GM12878 (cell line): ENCODE measurements around the gene HLA-DPB1. TPM values are rescaled to one million over a fixed set of nuclear protein-coding genes. Genes with fewer than 3 reads are reported as not detected.

Source experiments
- ATAC-seq: fragments of 200-7000 bp; cut with Tn5 transposase; 3 replicates; pipeline ENCODE4 v1.9.1; 2020; ENCODE audit warnings: mild to moderate bottlenecking, moderate library complexity
- BruUV-seq: library from RNA; stranded (reverse); fragments of 400-500 nt; replicated peaks from 2 replicates; lab custom pipeline; 2021; lab: Mats Ljungman, UMichigan
- CTCF ChIA-PET: fragments of 300-600 bp; sonication (Branson Sonifier 250); formaldehyde crosslinking; extraction: SDS; loops from one replicate; lab custom pipeline; 2021; ENCODE audit warnings: inconsistent platforms; lab: Yijun Ruan, JAX
- POLR2A ChIA-PET: fragments of 350-600 bp; formaldehyde crosslinking; extraction: SDS; loops from one replicate; lab custom pipeline; 2021; ENCODE audit warnings: inconsistent platforms; lab: Charles Lee
- RAD21 ChIA-PET: fragments of 300-600 bp; sonication (Branson Sonifier 250); formaldehyde crosslinking; loops from one replicate; lab custom pipeline; 2023; ENCODE audit warnings: antibody characterized with exemption; ENCODE audit not compliant: unreplicated experiment; lab: Charles Lee
- SMC1A ChIA-PET: fragments of 300-600 bp; sonication (Branson Sonifier 250); formaldehyde crosslinking; loops from one replicate; lab custom pipeline; 2023; ENCODE audit not compliant: unreplicated experiment, uncharacterized antibody; lab: Charles Lee
- DNase-seq: peaks from one replicate; pipeline ENCODE4 v3.0.0-alpha.2; 2011; ENCODE audit warnings: low read depth, low spot score
- FAIRE-seq: peaks from 3 replicates; lab custom pipeline; 2011; peaks lifted over from hg19 to GRCh38; lab: Jason Lieb, UNC
- H2AFZ ChIP-seq: 2 replicates; pipeline ENCODE4 v1.6.0; 2011; ENCODE audit warnings: low read depth, low read length, control low read depth; ENCODE audit not compliant: control insufficient read depth
- H3K27ac ChIP-seq: 2 replicates; pipeline ENCODE4 v1.5.1; 2011; ENCODE audit warnings: control low read depth; ENCODE audit not compliant: control insufficient read depth, insufficient read depth
- H3K27me3 ChIP-seq, 2 experiments: replicated peaks in 1 of 2; 2 replicates each; pipeline versions ENCODE4 v1.6.0 to v1.6.1; 2011; ENCODE audit warnings: low read length in 1 of 2; ENCODE audit not compliant: control insufficient read depth in 2 of 2, insufficient read depth in 2 of 2
- H3K36me3 ChIP-seq, 2 experiments: 2 replicates each; pipeline ENCODE4 v1.5.1; 2011; ENCODE audit warnings: low read length in 1 of 2; ENCODE audit not compliant: control insufficient read depth in 2 of 2, insufficient read depth in 2 of 2
- H3K4me1 ChIP-seq: 2 replicates; pipeline ENCODE4 v1.6.1; 2011; ENCODE audit warnings: mild to moderate bottlenecking, low read length, moderate library complexity, mixed read lengths; ENCODE audit not compliant: control insufficient read depth, insufficient read depth
- H3K4me2 ChIP-seq: 2 replicates; pipeline ENCODE4 v1.6.0; 2011; ENCODE audit warnings: control low read depth; ENCODE audit not compliant: control insufficient read depth, insufficient read depth
- H3K4me3 ChIP-seq: fragments of 200-600 bp; sonication (generic); 2 replicates; pipeline ENCODE4 v1.5.1; 2016
- H3K79me2 ChIP-seq: 2 replicates; pipeline ENCODE4 v1.6.0; 2011; ENCODE audit warnings: low read length; ENCODE audit not compliant: control insufficient read depth, insufficient read depth
- H3K9ac ChIP-seq: 2 replicates; pipeline ENCODE4 v1.8.0; 2011; ENCODE audit warnings: low read length, control low read depth, mixed read lengths; ENCODE audit not compliant: control insufficient read depth, insufficient read depth
- H3K9me3 ChIP-seq: replicated peaks from 3 replicates; pipeline ENCODE4 v1.5.1; 2011; ENCODE audit warnings: mild to moderate bottlenecking, low read length; ENCODE audit not compliant: control insufficient read depth, insufficient read depth
- H4K20me1 ChIP-seq: 2 replicates; pipeline ENCODE4 v1.6.0; 2011; ENCODE audit not compliant: control insufficient read depth, insufficient read depth
- BRCA1 ChIP-seq: IDR thresholded peaks from 2 replicates; pipeline ENCODE4 v1.6.1; 2011; ENCODE audit warnings: low read depth, low read length, improper control_type of control experiment
- STAT1 ChIP-seq: fragments of 450-650 bp; conservative IDR thresholded peaks from 2 replicates; pipeline ENCODE4 v1.6.1; 2014; ENCODE audit warnings: antibody characterized with exemption, mild to moderate bottlenecking
- TARDBP ChIP-seq: IDR thresholded peaks from 2 replicates; pipeline ENCODE4 v1.6.1; 2016; ENCODE audit warnings: borderline replicate concordance
- TCF3 ChIP-seq: IDR thresholded peaks from 2 replicates; pipeline ENCODE4 v1.6.1; 2012; ENCODE audit warnings: low read depth, mild to moderate bottlenecking, low read length, borderline replicate concordance; ENCODE audit not compliant: insufficient read depth
- WRNIP1 ChIP-seq: IDR thresholded peaks from 2 replicates; pipeline ENCODE4 v1.6.1; 2011; ENCODE audit warnings: low read depth, low read length, improper control_type of control experiment, borderline replicate concordance
- ZSCAN29 ChIP-seq: fragments of 450-650 bp; IDR thresholded peaks from 2 replicates; pipeline ENCODE4 v1.6.1; 2017; ENCODE audit warnings: mild to moderate bottlenecking, moderate library complexity
- WGBS: methylation state at CpG from one replicate; pipeline ENCODE4 v1.1.6; 2016; ENCODE audit warnings: low lambda C conversion rate; ENCODE audit not compliant: insufficient replicate concordance, insufficient coverage; ENCODE audit errors: missing lambda C conversion rate; 5-methylcytosine and 5-hydroxymethylcytosine counted together
- in situ Hi-C: fragments of 300-500 bp; cut with MboI; formaldehyde crosslinking; loops from 9 replicates; pipeline ENCODE4 v1.14.3; 2018; ENCODE audit warnings: mixed read lengths
- intact Hi-C: fragments of 100-400 bp; cut with micrococcal nuclease; formaldehyde crosslinking; loops from one replicate; pipeline ENCODE4 v1.14.2; 2022; ENCODE audit not compliant: unreplicated experiment
- polyA plus RNA-seq, 11 experiments: library from polyadenylated mRNA; depleted of rRNA in 4 of 11; unstranded in 6 of 11; stranded (reverse) in 5 of 11; fragments of >200 nt; fragmentation: Nextera tagmentation in 4 of 11; fragmentation: Illumina TruSeq in 1 of 11; extraction: Ambion mirVana in 4 of 11; extraction: Trizol in 1 of 11; gene quantifications; 1 replicate in 1 of 11; 2 replicates in 10 of 11; pipeline versions ENCODE4 v1.2.1 to v1.2.3, GENCODE V29; 2011 to 2016; ENCODE audit warnings: inconsistent platforms in 2 of 11, missing spikeins in 2 of 11, low read depth in 1 of 11
- total RNA-seq, 4 experiments: library from RNA; depleted of rRNA in 3 of 4; stranded (reverse); fragments of >200 nt in 3 of 4; fragmentation: Illumina TruSeq in 1 of 4; extraction: Trizol in 1 of 4; gene quantifications; 2 replicates each; pipeline versions ENCODE4 v1.2.1 to v1.2.3, GENCODE V29; 2013 to 2021
- TF ChIP-seq, protein P1 (sequence below): IDR thresholded peaks from 2 replicates; pipeline ENCODE4 v1.6.1; 2012; ENCODE audit warnings: low read depth, low read length, improper control_type of control experiment
- TF ChIP-seq, protein P2 (sequence below): fragments of 450-650 bp; IDR thresholded peaks from 2 replicates; pipeline ENCODE4 v1.6.1; 2016; ENCODE audit warnings: mild to moderate bottlenecking
- TF ChIP-seq, protein P3 (sequence below): IDR thresholded peaks from 2 replicates; pipeline ENCODE4 v1.6.1; 2012; ENCODE audit warnings: low read length, inconsistent platforms
- TF ChIP-seq, protein P4 (sequence below): fragments of 150-350 bp; IDR thresholded peaks from 2 replicates; pipeline ENCODE4 v1.6.1; 2016; ENCODE audit warnings: low read depth, low read length

The HLA-DPB1 gene
- total and polyA plus RNA-seq, 10 of the 15 experiments (the other 5 are each of a cell fraction or from before 2014, with no cell fraction given), result 101 to 675 (median 352) TPM

DNA sequence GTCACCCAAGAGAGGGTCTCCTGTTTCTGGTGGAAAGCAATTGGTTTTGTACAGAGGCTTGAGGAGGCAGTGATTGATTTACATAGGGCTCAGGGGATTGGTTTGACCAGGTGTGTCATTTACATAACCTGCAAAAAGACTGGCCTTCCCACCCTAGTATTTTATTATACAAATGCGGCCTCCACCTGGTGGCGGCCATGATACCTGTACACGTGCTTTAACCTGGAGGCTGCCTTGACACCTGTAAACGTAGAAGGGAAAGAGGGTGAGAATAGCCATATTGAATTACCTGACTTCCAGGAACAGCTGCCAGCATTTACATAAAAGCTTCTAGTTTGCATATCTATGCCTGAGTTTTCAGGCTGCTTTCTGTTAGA lies 48.7 kb downstream of the HLA-DPB1 start:
- RAD21 ChIA-PET, result interaction anchor here (1.0 to 4.2 kb wide), 8 partner anchors 9 to 124 kb away, joined by 3 to 20 read pairs (median 6); no protein-coding TSS in a partner anchor
- no peak for DNase-seq
- 53% methylated on average over 4 of the region's 4 CpGs for WGBS
- POLR2A ChIA-PET, result no interaction called here
- H4K20me1 ChIP-seq, result no peaks in the 10 kb centered on the region
- in situ Hi-C loops, result no loop called here
- no peak overlapping the region for H3K27ac ChIP-seq
- peaks cover 13% of the 10 kb centered on the region for H3K9me3 ChIP-seq
- H2AFZ ChIP-seq, result no peak overlapping the region
- TF ChIP-seq, protein P1, sequence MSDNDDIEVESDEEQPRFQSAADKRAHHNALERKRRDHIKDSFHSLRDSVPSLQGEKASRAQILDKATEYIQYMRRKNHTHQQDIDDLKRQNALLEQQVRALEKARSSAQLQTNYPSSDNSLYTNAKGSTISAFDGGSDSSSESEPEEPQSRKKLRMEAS, result no peak
- no peak for TF ChIP-seq ZSCAN29
- TF ChIP-seq TARDBP, result no peak
- no peak for TF ChIP-seq BRCA1
- TF ChIP-seq WRNIP1, result no peak
- no peak for TF ChIP-seq STAT1
- TF ChIP-seq, protein P2, sequence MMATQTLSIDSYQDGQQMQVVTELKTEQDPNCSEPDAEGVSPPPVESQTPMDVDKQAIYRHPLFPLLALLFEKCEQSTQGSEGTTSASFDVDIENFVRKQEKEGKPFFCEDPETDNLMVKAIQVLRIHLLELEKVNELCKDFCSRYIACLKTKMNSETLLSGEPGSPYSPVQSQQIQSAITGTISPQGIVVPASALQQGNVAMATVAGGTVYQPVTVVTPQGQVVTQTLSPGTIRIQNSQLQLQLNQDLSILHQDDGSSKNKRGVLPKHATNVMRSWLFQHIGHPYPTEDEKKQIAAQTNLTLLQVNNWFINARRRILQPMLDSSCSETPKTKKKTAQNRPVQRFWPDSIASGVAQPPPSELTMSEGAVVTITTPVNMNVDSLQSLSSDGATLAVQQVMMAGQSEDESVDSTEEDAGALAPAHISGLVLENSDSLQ, result no peak
- TF ChIP-seq, protein P3, sequence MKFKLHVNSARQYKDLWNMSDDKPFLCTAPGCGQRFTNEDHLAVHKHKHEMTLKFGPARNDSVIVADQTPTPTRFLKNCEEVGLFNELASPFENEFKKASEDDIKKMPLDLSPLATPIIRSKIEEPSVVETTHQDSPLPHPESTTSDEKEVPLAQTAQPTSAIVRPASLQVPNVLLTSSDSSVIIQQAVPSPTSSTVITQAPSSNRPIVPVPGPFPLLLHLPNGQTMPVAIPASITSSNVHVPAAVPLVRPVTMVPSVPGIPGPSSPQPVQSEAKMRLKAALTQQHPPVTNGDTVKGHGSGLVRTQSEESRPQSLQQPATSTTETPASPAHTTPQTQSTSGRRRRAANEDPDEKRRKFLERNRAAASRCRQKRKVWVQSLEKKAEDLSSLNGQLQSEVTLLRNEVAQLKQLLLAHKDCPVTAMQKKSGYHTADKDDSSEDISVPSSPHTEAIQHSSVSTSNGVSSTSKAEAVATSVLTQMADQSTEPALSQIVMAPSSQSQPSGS, result no peak
- TF ChIP-seq, protein P4, sequence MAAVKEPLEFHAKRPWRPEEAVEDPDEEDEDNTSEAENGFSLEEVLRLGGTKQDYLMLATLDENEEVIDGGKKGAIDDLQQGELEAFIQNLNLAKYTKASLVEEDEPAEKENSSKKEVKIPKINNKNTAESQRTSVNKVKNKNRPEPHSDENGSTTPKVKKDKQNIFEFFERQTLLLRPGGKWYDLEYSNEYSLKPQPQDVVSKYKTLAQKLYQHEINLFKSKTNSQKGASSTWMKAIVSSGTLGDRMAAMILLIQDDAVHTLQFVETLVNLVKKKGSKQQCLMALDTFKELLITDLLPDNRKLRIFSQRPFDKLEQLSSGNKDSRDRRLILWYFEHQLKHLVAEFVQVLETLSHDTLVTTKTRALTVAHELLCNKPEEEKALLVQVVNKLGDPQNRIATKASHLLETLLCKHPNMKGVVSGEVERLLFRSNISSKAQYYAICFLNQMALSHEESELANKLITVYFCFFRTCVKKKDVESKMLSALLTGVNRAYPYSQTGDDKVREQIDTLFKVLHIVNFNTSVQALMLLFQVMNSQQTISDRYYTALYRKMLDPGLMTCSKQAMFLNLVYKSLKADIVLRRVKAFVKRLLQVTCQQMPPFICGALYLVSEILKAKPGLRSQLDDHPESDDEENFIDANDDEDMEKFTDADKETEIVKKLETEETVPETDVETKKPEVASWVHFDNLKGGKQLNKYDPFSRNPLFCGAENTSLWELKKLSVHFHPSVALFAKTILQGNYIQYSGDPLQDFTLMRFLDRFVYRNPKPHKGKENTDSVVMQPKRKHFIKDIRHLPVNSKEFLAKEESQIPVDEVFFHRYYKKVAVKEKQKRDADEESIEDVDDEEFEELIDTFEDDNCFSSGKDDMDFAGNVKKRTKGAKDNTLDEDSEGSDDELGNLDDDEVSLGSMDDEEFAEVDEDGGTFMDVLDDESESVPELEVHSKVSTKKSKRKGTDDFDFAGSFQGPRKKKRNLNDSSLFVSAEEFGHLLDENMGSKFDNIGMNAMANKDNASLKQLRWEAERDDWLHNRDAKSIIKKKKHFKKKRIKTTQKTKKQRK, result no peak
- no peak for TF ChIP-seq TCF3
- FAIRE-seq, result no peak
- no peaks in the 10 kb centered on the region for H3K27me3 ChIP-seq
- no peak overlapping the region for H3K4me2 ChIP-seq
- SMC1A ChIA-PET, result interaction anchor here (0.8 to 8.0 kb wide), 15 partner anchors 9 to 124 kb away, joined by 3 to 55 read pairs (median 5); no protein-coding TSS in a partner anchor
- BruUV-seq, result no TSS peak
- H3K79me2 ChIP-seq, result no peaks in the 10 kb centered on the region
- no peak for ATAC-seq
- H3K9ac ChIP-seq, result no peak overlapping the region
- H3K4me3 ChIP-seq, result no peak overlapping the region
- no peaks in the 10 kb centered on the region for H3K36me3 ChIP-seq
- CTCF ChIA-PET, result interaction anchor here (0.7 to 14.5 kb wide), 23 partner anchors 7 to 545 kb away, joined by 3 to 266 read pairs (median 10); no protein-coding TSS in a partner anchor
- peaks cover 14% of the 10 kb centered on the region for H3K4me1 ChIP-seq
- intact Hi-C loops, result no loop called here
